ENCODE data around the gene CNOT4. TPM values are rescaled to one million over a fixed set of nuclear protein-coding genes. Genes with fewer than 3 reads are reported as not detected.

CNOT4 gene
- total RNA-seq, 1 experiment from 2014 or later: 14.6 TPM

DNA sequence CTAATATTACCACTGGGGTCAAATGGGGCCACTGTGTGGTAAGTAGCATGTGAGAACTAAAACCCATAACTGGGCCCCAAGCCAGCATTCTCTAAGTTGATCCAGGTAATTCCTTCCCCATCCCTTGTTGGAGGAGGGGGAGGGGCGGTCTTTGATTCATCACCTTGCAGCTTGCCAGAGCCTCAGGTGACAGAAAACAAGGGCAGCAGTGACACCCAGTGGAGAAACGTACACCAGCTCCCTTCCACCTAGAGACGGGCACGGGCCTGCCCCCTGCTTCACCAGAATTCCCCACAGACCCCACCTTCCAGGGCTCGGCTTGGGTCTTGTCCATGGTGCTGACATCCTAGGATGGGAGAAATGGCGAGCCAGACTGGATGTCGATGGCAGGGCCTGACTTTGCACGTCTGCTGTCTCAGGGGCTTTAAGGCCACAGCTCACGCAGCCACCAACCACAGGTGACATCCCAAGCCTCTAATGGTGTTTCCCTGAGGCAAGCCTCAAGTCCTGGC lies 174.2 kb downstream of the CNOT4 start (continued):
- TF ChIP-seq, protein P1, sequence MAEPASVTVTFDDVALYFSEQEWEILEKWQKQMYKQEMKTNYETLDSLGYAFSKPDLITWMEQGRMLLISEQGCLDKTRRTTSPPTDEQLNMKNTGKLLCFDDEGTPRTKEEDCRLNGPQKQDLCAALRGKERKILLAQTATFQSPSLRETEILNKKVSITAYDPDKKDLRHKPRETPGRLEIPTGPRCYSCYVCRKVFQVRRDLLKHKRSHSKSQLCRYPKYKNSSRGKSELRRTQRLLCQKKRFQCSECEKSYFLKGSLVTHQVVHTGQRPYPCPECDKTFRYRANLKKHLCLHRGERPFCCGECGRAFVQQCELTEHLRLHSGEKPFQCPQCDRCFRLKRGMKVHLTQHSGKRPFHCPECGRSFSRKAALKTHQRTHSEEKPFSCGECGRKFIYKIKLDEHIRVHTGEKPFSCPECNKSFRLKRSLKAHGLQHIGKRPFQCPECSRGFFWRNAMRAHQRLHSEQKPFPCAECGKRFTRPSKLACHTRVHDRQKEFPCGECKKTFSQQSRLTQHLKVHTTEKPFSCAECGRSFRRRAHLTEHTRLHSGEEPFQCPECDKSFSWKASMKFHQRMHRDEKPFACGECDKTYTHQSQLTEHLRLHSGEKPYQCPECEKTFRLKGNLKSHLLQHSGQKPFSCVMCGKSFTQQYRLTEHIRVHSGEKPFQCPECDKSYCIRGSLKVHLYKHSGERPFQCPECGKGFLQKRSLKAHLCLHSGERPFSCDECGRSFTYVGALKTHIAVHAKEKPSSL (CRISPR knock-in tag; conservative IDR thresholded peaks at IDR 0.05): no peak
- TF ChIP-seq JUN (CRISPR knock-in tag; IDR thresholded peaks at IDR 0.05) (no peak; the same call in 1 of the 2 replicates), NR1H2 (CRISPR knock-in tag; IDR thresholded peaks at IDR 0.05) (no peak), ZNF671 (CRISPR knock-in tag; IDR thresholded peaks at IDR 0.05) (no peak), TEAD1 (CRISPR knock-in tag; IDR thresholded peaks at IDR 0.05) (peak; percentile 93), FOXK1 (CRISPR knock-in tag; IDR thresholded peaks at IDR 0.05) (peak; percentile 90), GRHL2 (CRISPR knock-in tag; IDR thresholded peaks at IDR 0.05; ENCODE audit: insufficient replicate concordance, severe bottlenecking) (no peak), ZNF138 (CRISPR knock-in tag; conservative IDR thresholded peaks at IDR 0.05) (0 out of 2 replicates have a peak, but pooled peaks have one; percentile 13), FOXJ3 (CRISPR knock-in tag; IDR thresholded peaks at IDR 0.05; ENCODE audit: borderline replicate concordance) (no peak), SOX15 (CRISPR knock-in tag; IDR thresholded peaks at IDR 0.05) (no peak), GTF2I (CRISPR knock-in tag; conservative IDR thresholded peaks at IDR 0.05) (no peak), ZNF423 (CRISPR knock-in tag; IDR thresholded peaks at IDR 0.05) (no peak), EMX1 (CRISPR knock-in tag; IDR thresholded peaks at IDR 0.05) (no peak), ZNF263 (CRISPR knock-in tag; IDR thresholded peaks at IDR 0.05; ENCODE audit: low read depth) (no peak), ZNF121 (CRISPR knock-in tag; IDR thresholded peaks at IDR 0.05) (0 out of 2 replicates have a peak, but pooled peaks have one; percentile 21), MYBL2 (CRISPR knock-in tag; IDR thresholded peaks at IDR 0.05) (peak; percentile 89), NFE2L1 (CRISPR knock-in tag; IDR thresholded peaks at IDR 0.05) (peak; percentile 87), IRF2 (CRISPR knock-in tag; IDR thresholded peaks at IDR 0.05; ENCODE audit: borderline replicate concordance, low read depth) (no peak)
- TF ChIP-seq, protein P2, sequence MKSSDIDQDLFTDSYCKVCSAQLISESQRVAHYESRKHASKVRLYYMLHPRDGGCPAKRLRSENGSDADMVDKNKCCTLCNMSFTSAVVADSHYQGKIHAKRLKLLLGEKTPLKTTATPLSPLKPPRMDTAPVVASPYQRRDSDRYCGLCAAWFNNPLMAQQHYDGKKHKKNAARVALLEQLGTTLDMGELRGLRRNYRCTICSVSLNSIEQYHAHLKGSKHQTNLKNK (CRISPR knock-in tag; IDR thresholded peaks at IDR 0.05): no peak
- TF ChIP-seq, protein P3, sequence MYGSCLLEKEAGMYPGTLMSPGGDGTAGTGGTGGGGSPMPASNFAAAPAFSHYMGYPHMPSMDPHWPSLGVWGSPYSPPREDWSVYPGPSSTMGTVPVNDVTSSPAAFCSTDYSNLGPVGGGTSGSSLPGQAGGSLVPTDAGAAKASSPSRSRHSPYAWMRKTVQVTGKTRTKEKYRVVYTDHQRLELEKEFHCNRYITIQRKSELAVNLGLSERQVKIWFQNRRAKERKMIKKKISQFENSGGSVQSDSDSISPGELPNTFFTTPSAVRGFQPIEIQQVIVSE (CRISPR knock-in tag; IDR thresholded peaks at IDR 0.05; ENCODE audit: borderline replicate concordance): no peak
- TF ChIP-seq, protein P4, sequence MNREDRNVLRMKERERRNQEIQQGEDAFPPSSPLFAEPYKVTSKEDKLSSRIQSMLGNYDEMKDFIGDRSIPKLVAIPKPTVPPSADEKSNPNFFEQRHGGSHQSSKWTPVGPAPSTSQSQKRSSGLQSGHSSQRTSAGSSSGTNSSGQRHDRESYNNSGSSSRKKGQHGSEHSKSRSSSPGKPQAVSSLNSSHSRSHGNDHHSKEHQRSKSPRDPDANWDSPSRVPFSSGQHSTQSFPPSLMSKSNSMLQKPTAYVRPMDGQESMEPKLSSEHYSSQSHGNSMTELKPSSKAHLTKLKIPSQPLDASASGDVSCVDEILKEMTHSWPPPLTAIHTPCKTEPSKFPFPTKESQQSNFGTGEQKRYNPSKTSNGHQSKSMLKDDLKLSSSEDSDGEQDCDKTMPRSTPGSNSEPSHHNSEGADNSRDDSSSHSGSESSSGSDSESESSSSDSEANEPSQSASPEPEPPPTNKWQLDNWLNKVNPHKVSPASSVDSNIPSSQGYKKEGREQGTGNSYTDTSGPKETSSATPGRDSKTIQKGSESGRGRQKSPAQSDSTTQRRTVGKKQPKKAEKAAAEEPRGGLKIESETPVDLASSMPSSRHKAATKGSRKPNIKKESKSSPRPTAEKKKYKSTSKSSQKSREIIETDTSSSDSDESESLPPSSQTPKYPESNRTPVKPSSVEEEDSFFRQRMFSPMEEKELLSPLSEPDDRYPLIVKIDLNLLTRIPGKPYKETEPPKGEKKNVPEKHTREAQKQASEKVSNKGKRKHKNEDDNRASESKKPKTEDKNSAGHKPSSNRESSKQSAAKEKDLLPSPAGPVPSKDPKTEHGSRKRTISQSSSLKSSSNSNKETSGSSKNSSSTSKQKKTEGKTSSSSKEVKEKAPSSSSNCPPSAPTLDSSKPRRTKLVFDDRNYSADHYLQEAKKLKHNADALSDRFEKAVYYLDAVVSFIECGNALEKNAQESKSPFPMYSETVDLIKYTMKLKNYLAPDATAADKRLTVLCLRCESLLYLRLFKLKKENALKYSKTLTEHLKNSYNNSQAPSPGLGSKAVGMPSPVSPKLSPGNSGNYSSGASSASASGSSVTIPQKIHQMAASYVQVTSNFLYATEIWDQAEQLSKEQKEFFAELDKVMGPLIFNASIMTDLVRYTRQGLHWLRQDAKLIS (CRISPR knock-in tag; IDR thresholded peaks at IDR 0.05; ENCODE audit: borderline replicate concordance): 0 out of 2 replicates have a peak, but pooled peaks have one; percentile 76
- TF ChIP-seq, protein P5, sequence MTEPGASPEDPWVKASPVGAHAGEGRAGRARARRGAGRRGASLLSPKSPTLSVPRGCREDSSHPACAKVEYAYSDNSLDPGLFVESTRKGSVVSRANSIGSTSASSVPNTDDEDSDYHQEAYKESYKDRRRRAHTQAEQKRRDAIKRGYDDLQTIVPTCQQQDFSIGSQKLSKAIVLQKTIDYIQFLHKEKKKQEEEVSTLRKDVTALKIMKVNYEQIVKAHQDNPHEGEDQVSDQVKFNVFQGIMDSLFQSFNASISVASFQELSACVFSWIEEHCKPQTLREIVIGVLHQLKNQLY (CRISPR knock-in tag; IDR thresholded peaks at IDR 0.05): 0 out of 2 replicates have a peak, but pooled peaks have one; percentile 68
- TF ChIP-seq, protein P6, sequence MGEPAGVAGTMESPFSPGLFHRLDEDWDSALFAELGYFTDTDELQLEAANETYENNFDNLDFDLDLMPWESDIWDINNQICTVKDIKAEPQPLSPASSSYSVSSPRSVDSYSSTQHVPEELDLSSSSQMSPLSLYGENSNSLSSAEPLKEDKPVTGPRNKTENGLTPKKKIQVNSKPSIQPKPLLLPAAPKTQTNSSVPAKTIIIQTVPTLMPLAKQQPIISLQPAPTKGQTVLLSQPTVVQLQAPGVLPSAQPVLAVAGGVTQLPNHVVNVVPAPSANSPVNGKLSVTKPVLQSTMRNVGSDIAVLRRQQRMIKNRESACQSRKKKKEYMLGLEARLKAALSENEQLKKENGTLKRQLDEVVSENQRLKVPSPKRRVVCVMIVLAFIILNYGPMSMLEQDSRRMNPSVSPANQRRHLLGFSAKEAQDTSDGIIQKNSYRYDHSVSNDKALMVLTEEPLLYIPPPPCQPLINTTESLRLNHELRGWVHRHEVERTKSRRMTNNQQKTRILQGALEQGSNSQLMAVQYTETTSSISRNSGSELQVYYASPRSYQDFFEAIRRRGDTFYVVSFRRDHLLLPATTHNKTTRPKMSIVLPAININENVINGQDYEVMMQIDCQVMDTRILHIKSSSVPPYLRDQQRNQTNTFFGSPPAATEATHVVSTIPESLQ (CRISPR knock-in tag; IDR thresholded peaks at IDR 0.05): no peak
- TF ChIP-seq, protein P7, sequence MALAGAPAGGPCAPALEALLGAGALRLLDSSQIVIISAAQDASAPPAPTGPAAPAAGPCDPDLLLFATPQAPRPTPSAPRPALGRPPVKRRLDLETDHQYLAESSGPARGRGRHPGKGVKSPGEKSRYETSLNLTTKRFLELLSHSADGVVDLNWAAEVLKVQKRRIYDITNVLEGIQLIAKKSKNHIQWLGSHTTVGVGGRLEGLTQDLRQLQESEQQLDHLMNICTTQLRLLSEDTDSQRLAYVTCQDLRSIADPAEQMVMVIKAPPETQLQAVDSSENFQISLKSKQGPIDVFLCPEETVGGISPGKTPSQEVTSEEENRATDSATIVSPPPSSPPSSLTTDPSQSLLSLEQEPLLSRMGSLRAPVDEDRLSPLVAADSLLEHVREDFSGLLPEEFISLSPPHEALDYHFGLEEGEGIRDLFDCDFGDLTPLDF (CRISPR knock-in tag; IDR thresholded peaks at IDR 0.05): peak; percentile 88
- TF ChIP-seq, protein P8, sequence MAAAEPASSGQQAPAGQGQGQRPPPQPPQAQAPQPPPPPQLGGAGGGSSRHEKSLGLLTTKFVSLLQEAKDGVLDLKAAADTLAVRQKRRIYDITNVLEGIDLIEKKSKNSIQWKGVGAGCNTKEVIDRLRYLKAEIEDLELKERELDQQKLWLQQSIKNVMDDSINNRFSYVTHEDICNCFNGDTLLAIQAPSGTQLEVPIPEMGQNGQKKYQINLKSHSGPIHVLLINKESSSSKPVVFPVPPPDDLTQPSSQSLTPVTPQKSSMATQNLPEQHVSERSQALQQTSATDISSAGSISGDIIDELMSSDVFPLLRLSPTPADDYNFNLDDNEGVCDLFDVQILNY (CRISPR knock-in tag; IDR thresholded peaks at IDR 0.05): peak; percentile 90
- TF ChIP-seq, protein P9, sequence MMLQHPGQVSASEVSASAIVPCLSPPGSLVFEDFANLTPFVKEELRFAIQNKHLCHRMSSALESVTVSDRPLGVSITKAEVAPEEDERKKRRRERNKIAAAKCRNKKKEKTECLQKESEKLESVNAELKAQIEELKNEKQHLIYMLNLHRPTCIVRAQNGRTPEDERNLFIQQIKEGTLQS (CRISPR knock-in tag; conservative IDR thresholded peaks at IDR 0.05): no peak
- TF ChIP-seq, protein P10, sequence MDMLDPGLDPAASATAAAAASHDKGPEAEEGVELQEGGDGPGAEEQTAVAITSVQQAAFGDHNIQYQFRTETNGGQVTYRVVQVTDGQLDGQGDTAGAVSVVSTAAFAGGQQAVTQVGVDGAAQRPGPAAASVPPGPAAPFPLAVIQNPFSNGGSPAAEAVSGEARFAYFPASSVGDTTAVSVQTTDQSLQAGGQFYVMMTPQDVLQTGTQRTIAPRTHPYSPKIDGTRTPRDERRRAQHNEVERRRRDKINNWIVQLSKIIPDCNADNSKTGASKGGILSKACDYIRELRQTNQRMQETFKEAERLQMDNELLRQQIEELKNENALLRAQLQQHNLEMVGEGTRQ (CRISPR knock-in tag; IDR thresholded peaks at IDR 0.05): no peak

All from WTC11 (cell line).